Right lobe of liver (tissue), 4 donors: ENCODE results near the gene CEP192.

Experiments
- POLR2A ChIP-seq: fragments of 450-650 bp; IDR thresholded peaks from one replicate; pipeline ENCODE4 v1.6.1; 2017; ENCODE audit warnings: antibody characterized with exemption, mild to moderate bottlenecking
- TF ChIP-seq, protein P1 (sequence below), 4 donors: fragments of 200-600 bp in 3 of 4; fragments of 450-650 bp in 1 of 4; IDR thresholded peaks; one replicate each; pipeline versions ENCODE4 v1.5.1 to v1.8.0; 2016 to 2022; ENCODE audit warnings: antibody characterized with exemption in 4 of 4, mild to moderate bottlenecking in 2 of 4
- donor health status: DM: no; HTN: no; CAD: no.
- donor health status: DM: no; HTN: no; CAD: no.
- donor health status: DM: no; HTN: yes; CAD: no.

DNA sequence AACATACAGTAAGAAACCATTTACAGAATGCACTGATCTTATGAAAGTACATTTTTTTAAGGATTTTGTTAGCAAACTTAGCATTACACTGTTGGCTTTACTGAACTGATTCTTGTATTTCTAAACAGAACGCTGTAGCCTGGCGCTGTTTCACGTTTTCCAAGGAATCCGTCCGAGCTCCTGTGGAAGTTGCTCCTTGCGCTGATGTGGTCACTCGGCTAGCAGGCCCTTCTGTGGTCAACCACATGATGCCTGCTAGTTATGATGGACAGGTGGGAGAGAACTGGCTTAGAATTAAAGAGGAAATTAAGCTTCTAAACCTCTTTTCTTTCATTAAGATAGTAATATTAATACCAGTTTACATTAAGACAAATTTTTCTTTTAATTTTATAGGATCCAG, 76.8 kb downstream of the CEP192 start:
- TF ChIP-seq, protein P1, sequence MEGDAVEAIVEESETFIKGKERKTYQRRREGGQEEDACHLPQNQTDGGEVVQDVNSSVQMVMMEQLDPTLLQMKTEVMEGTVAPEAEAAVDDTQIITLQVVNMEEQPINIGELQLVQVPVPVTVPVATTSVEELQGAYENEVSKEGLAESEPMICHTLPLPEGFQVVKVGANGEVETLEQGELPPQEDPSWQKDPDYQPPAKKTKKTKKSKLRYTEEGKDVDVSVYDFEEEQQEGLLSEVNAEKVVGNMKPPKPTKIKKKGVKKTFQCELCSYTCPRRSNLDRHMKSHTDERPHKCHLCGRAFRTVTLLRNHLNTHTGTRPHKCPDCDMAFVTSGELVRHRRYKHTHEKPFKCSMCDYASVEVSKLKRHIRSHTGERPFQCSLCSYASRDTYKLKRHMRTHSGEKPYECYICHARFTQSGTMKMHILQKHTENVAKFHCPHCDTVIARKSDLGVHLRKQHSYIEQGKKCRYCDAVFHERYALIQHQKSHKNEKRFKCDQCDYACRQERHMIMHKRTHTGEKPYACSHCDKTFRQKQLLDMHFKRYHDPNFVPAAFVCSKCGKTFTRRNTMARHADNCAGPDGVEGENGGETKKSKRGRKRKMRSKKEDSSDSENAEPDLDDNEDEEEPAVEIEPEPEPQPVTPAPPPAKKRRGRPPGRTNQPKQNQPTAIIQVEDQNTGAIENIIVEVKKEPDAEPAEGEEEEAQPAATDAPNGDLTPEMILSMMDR (IDR thresholded peaks at IDR 0.05): no peak
- no peak for TF ChIP-seq POLR2A
